ENCODE results near the gene HEATR1.
"Not testable (repeated sequence)": the region's sequence is repeated elsewhere in the genome, so short reads cannot be mapped to it uniquely, and the experiment has no call there.

The HEATR1 gene

GRCh38 chr1:236509647-236510401 lies 94.5 kb downstream of the HEATR1 start:
- no peak for DNase-seq

DNA sequence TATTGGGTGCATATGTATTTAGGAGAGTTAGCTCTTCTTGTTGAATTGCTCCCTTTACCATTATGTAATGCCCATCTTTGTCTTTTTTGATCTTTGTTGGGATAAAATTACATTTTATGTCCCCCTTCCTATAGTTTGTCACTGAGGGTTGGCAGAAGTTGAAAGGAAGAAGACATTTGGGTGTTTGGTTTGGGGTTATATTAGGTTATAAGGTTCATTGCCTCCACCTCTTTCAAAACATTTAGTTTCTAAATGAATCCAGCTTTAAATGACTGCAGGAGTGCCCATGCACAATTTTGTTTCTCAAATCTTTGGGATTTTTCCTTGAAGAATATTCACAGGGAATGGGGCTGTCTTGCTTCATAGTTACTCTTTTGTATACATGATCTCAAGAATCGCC lies 95.1 kb downstream of the HEATR1 start:
- DNase-seq: no peak

DNA sequence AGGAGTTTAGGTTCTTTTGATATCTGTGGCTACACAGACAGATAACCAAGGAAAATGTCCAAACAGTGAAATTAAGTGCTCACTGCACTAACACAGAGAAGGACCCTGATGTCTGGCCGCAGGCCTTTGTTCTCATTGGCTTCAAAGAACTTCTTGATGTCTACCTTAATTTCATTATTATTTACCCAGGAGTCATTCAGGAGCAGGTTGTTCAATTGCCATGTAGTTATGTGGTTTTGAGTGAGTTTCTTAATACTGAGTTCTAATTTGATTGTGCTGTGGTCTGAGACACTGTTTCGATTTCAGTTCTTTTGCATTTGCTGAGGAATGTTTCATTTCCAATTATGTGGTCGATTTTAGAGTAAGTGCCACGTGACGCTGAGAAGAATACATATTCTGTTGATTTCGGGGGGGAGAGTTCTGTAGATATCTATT lies 95.7 kb downstream of the HEATR1 start:
- DNase-seq: no peak

- peak; percentile 56 for DNase-seq
These were observed 97.2 kb downstream of the HEATR1 start for GRCh38 chr1:236507022-236507700.

DNA sequence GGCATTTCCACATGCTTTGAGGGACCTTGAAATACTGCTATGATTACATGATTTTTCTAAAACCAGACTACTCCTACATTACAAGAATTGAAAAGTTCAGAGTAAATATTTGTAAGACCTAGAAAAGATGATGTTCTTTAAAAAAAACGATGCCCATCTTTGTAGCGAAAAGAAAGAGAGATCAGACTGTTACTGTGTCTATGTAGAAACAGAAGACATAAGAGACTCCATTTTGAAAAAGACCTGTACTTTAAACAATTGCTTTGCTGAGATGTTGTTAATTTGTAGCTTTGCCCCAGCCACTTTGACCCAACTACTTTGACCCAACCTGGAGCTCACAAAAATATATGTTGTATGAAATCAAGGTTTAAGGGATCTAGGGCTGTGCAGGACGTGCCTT lies 100.0 kb downstream of the HEATR1 start:
- not testable (repeated sequence) for DNase-seq

DNA sequence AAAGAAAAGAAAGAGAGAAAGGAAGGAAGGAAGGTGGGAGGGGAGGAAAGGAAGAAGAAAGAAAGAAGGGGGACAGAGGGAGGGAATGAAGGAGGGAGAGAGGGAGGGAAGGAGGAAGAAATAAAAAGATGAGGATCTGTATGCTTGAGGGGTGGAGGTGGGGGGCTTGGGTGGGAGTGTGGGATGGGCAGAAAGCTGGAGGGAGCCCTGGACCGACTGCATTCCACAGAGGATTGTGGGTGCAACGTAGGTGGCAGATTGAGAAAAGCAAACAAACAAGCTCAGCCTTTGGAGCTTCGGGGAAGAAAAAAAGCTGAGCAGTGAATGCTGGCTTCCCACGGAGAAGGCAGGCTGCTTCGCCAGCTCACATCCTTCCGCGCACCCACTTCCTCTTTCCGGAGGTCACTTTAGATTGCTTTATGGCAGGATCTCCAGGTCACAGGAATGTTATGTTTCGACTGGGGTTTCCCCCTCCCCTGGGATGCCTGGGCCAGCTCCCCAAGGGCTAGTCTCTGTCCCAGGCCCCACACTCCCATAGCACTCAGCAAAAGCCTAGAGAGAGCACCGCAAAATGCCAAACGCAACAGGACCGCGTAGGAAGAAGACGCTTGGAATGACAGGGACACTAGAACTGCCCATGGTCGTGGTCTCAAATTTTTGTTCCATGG lies 101.2 kb downstream of the HEATR1 start:
- DNase-seq: peak; percentile 70

DNA sequence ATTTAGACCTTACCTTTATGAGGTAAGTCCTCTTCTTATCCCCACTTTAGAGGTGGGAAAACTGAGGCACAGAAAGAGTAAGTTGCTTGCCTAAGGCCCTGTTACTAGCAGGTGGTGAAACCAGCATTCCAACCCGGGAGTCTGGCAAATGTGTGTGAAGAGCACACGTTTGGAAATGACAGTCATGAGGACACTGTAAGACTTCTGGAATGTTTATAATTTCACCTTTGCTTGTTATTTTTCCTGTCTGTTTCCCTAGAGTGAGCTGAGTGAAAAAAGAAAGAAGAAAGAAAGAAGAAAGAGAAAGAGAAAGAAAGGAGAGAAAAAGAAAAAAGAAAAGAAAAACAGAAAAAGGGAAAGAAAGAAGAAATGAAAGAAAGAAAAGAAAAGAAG lies 101.7 kb downstream of the HEATR1 start:
- DNase-seq: no peak

GRCh38 chr1:236501093-236501492 lies 103.2 kb downstream of the HEATR1 start:
- DNase-seq: no peak

Measured in fibroblast of skin of scalp (primary cell).